ENCODE data around the gene CENPM.

GRCh38 chr22:41948142-41948541, 1.2 kb upstream of the CENPM start:
- no peak for TF ChIP-seq POLR2A (IDR thresholded peaks at IDR 0.05)
- no peak for TF ChIP-seq CTCF (IDR thresholded peaks at IDR 0.05)
